GM23338 (cell line): ENCODE data around the gene SLC39A10. TPM values are rescaled to one million over a fixed set of nuclear protein-coding genes. Genes with fewer than 3 reads are reported as not detected.

Experiments used
- ATAC-seq: fragments of 200-7000 bp; cut with Tn5 transposase; 3 replicates; pipeline ENCODE4 v1.9.1; 2020
- DNase-seq: peaks from one replicate; pipeline ENCODE4 v3.0.0-alpha.2; 2015; ENCODE audit warnings: low spot score
- H2AFZ ChIP-seq: fragments of 200-600 bp; sonication (generic); 2 replicates; pipeline ENCODE4 v1.8.0; 2016; ENCODE audit warnings: antibody characterized with exemption, mild to moderate bottlenecking, moderate library complexity
- H3F3A ChIP-seq: fragments of 200-600 bp; sonication (generic); replicated peaks from 2 replicates; pipeline ENCODE4 v1.8.0; 2017; ENCODE audit warnings: antibody characterized with exemption, mixed run types, low read depth
- H3K27ac ChIP-seq: fragments of 200-600 bp; sonication (generic); 2 replicates; pipeline ENCODE4 v1.6.1; 2016; ENCODE audit warnings: low read depth
- H3K27me3 ChIP-seq: fragments of 200-600 bp; sonication (generic); 2 replicates; pipeline ENCODE4 v1.8.0; 2016; ENCODE audit warnings: mild to moderate bottlenecking, mixed run types, moderate library complexity; ENCODE audit not compliant: insufficient read depth
- H3K36me3 ChIP-seq: fragments of 200-600 bp; sonication (generic); 2 replicates; pipeline ENCODE4 v1.8.0; 2016; ENCODE audit warnings: mild to moderate bottlenecking; ENCODE audit not compliant: insufficient read depth
- H3K4me1 ChIP-seq: fragments of 200-600 bp; sonication (generic); 2 replicates; pipeline ENCODE4 v1.8.0; 2016; ENCODE audit warnings: mild to moderate bottlenecking, moderate library complexity; ENCODE audit not compliant: insufficient read depth
- H3K4me2 ChIP-seq: fragments of 200-600 bp; sonication (generic); 2 replicates; pipeline ENCODE4 v1.7.1; 2017; ENCODE audit warnings: mixed run types
- H3K4me3 ChIP-seq: fragments of 200-600 bp; sonication (generic); 2 replicates; pipeline ENCODE4 v1.6.1; 2016; ENCODE audit warnings: mixed run types
- H3K79me2 ChIP-seq: fragments of 200-600 bp; sonication (generic); replicated peaks from 2 replicates; pipeline ENCODE4 v1.8.0; 2017; ENCODE audit warnings: mild to moderate bottlenecking; ENCODE audit not compliant: insufficient read depth
- H3K9me2 ChIP-seq: fragments of 200-600 bp; sonication (generic); 2 replicates; pipeline ENCODE4 v1.8.0; 2017; ENCODE audit not compliant: insufficient read depth
- H4K20me1 ChIP-seq: fragments of 200-600 bp; sonication (generic); replicated peaks from 2 replicates; pipeline ENCODE4 v1.8.0; 2017; ENCODE audit warnings: mild to moderate bottlenecking; ENCODE audit not compliant: insufficient read depth
- H3K27ac Mint-ChIP-seq: 2 replicates; pipeline ENCODE4 v1.8.0; 2020; ENCODE audit warnings: inconsistent platforms, mild to moderate bottlenecking, moderate library complexity, mixed read lengths
- H3K27me3 Mint-ChIP-seq: 3 replicates; pipeline ENCODE4 v1.8.0; 2022; ENCODE audit warnings: low read depth, mild to moderate bottlenecking, moderate library complexity, mixed read lengths, inconsistent platforms; ENCODE audit not compliant: insufficient read depth, poor library complexity
- H3K36me3 Mint-ChIP-seq: 3 replicates; pipeline ENCODE4 v1.8.0; 2021; ENCODE audit warnings: low read depth, mild to moderate bottlenecking, inconsistent platforms, moderate library complexity, mixed read lengths
- H3K4me1 Mint-ChIP-seq: 3 replicates; pipeline ENCODE4 v1.8.0; 2020; ENCODE audit warnings: mild to moderate bottlenecking, inconsistent platforms, mixed read lengths
- H3K4me3 Mint-ChIP-seq: 3 replicates; pipeline ENCODE4 v1.8.0; 2021; ENCODE audit warnings: moderate library complexity, mild to moderate bottlenecking, inconsistent platforms, mixed read lengths
- H3K9me3 Mint-ChIP-seq: 3 replicates; pipeline ENCODE4 v1.8.0; 2020; ENCODE audit warnings: moderate library complexity, mild to moderate bottlenecking, inconsistent platforms, mixed read lengths
- CTCF ChIP-seq, 2 experiments: fragments of 200-600 bp in 1 of 2; sonication (generic) in 1 of 2; conservative IDR thresholded peaks; 2 replicates each; pipeline versions ENCODE4 v1.5.1 to v1.6.1; 2016 to 2017; ENCODE audit warnings: antibody characterized with exemption in 2 of 2, low read depth in 2 of 2, mild to moderate bottlenecking in 2 of 2, moderate library complexity in 1 of 2
- ETS1 ChIP-seq: IDR thresholded peaks from 2 replicates; pipeline ENCODE4 v1.6.1; 2016; ENCODE audit warnings: antibody characterized with exemption
- EZH2phosphoT487 ChIP-seq: fragments of 200-600 bp; sonication (generic); IDR thresholded peaks from one replicate; pipeline ENCODE4 v1.8.1; 2018; ENCODE audit warnings: antibody characterized with exemption; ENCODE audit not compliant: unreplicated experiment
- NANOG ChIP-seq: IDR thresholded peaks from 2 replicates; pipeline ENCODE4 v1.6.1; 2016; ENCODE audit warnings: antibody characterized with exemption, borderline replicate concordance
- POLR2AphosphoS5 ChIP-seq: IDR thresholded peaks from 2 replicates; pipeline ENCODE4 v1.6.1; 2016; ENCODE audit warnings: antibody characterized with exemption, low read depth
- STAT1 ChIP-seq: IDR thresholded peaks from one replicate; pipeline ENCODE4 v1.6.1; 2016; ENCODE audit warnings: antibody characterized with exemption; ENCODE audit not compliant: unreplicated experiment
- ZNF114 ChIP-seq: fragments of 250-450 bp; sonication (Bioruptor Pico); IDR thresholded peaks from 2 replicates; pipeline ENCODE4 v1.5.0; 2020; ENCODE audit warnings: mild to moderate bottlenecking, moderate library complexity
- ZNF331 ChIP-seq: fragments of 250-450 bp; sonication (Bioruptor Pico); IDR thresholded peaks from 2 replicates; pipeline ENCODE4 v1.5.0; 2020; ENCODE audit warnings: low read depth, mild to moderate bottlenecking, moderate library complexity
- ZNF462 ChIP-seq: fragments of 250-450 bp; sonication (Bioruptor Pico); IDR thresholded peaks from 2 replicates; pipeline ENCODE4 v1.5.0; 2020; ENCODE audit warnings: mild to moderate bottlenecking, moderate library complexity
- polyA plus RNA-seq: library from polyadenylated mRNA; unstranded; fragments of >200 nt; fragmentation: Nextera tagmentation; extraction: Ambion mirVana; gene quantifications from 2 replicates; pipeline ENCODE4 v1.2.1, GENCODE V29; 2016
- total RNA-seq: library from RNA; depleted of rRNA; stranded (reverse); fragments of >200 nt; shearing (Covaris generic); gene quantifications from 2 replicates; pipeline ENCODE4 v1.2.3, GENCODE V29; 2014

Gene SLC39A10
- total and polyA plus RNA-seq, 2 experiments from 2014 or later: 261 to 356 TPM

GRCh38 chr2:195677290-195677689, 20.3 kb downstream of the SLC39A10 start:
- TF ChIP-seq ZNF114 (CRISPR knock-in tag) (no peak), STAT1 (no peak), CTCF (conservative IDR thresholded peaks at IDR 0.05; ENCODE audit: low read depth in 2 of 2) (no peak), POLR2AphosphoS5 (no peak), ZNF331 (CRISPR knock-in tag) (no peak), ZNF462 (CRISPR knock-in tag) (no peak), NANOG (no peak), ETS1 (no peak), EZH2phosphoT487 (no peak)
- ATAC-seq (no peak), DNase-seq (no peak)
- peaks cover 5% of the 10 kb centered on the region; the same call in 2 of the 3 replicates for H3K4me1 Mint-ChIP-seq
- no peaks in the 10 kb centered on the region for H3K27me3 ChIP-seq
- peaks cover 5% of the 10 kb centered on the region; the same call in 1 of the 2 replicates for H3K36me3 ChIP-seq
- peaks cover 17% of the 10 kb centered on the region for H4K20me1 ChIP-seq
- no peaks in the 10 kb centered on the region for H3K4me1 ChIP-seq
- H2AFZ ChIP-seq: no peak overlapping the region
- H3K27me3 Mint-ChIP-seq: no peaks in the 10 kb centered on the region
- H3K4me3 ChIP-seq: no peak overlapping the region
- no peak overlapping the region for H3K27ac ChIP-seq
- peaks cover 99% of the 10 kb centered on the region for H3K79me2 ChIP-seq
- H3K9me2 ChIP-seq: no peaks in the 10 kb centered on the region
- H3F3A ChIP-seq: no peaks in the 10 kb centered on the region
- no peak overlapping the region for H3K4me3 Mint-ChIP-seq
- no peak overlapping the region for H3K4me2 ChIP-seq
- H3K27ac Mint-ChIP-seq: no peak overlapping the region
- peaks cover 34% of the 10 kb centered on the region for H3K36me3 Mint-ChIP-seq
- no peaks in the 10 kb centered on the region for H3K9me3 Mint-ChIP-seq
